G401 (cell line): ENCODE results near the gene FBRSL1. TPM values are rescaled to one million over a fixed set of nuclear protein-coding genes. Genes with fewer than 3 reads are reported as not detected.
A peak's percentile ranks its signal among the peaks of the same experiment; 100 is the strongest.

ENCODE experiments used
- DNase-seq: peaks from one replicate; pipeline ENCODE4 v3.0.0-alpha.2; 2015; ENCODE audit warnings: low spot score
- in situ Hi-C: cut with HindIII; loops from 2 replicates; pipeline ENCODE4 v1.10.0; 2016; ENCODE audit warnings: low sequenced_read_pairs, mixed read lengths
- total RNA-seq: library from RNA; depleted of rRNA; stranded (reverse); fragments of >200 nt; shearing (Covaris generic); gene quantifications from 2 replicates; pipeline ENCODE4 v1.2.3, GENCODE V29; 2014

The FBRSL1 gene
- total RNA-seq, 1 experiment from 2014 or later: 9.5 TPM

GRCh38 chr12:132479938-132480622, 9.9 kb upstream of the FBRSL1 start:
- DNase-seq: no peak
- in situ Hi-C loops: no loop called here

- in situ Hi-C loops: no loop called here
- DNase-seq: no peak
Observed at GRCh38 chr12:132480623-132481132, 9.3 kb upstream of the FBRSL1 start.

- in situ Hi-C loops: no loop called here
- DNase-seq: no peak
Observed at GRCh38 chr12:132481345-132481744, 8.6 kb upstream of the FBRSL1 start.

- DNase-seq: no peak
- in situ Hi-C loops: no loop called here
Observed at GRCh38 chr12:132481771-132482745, 7.9 kb upstream of the FBRSL1 start.

- in situ Hi-C loops: no loop called here
- DNase-seq: no peak
Observed at GRCh38 chr12:132482771-132483170, 7.2 kb upstream of the FBRSL1 start.

GRCh38 chr12:132483208-132483607, 6.7 kb upstream of the FBRSL1 start:
- no peak for DNase-seq
- in situ Hi-C loops: no loop called here

- no peak for DNase-seq
- in situ Hi-C loops: no loop called here
Observed at GRCh38 chr12:132483612-132484011, 6.3 kb upstream of the FBRSL1 start.

- no peak for DNase-seq
- in situ Hi-C loops: no loop called here
Observed at GRCh38 chr12:132484183-132484890, 5.6 kb upstream of the FBRSL1 start.

GRCh38 chr12:132484891-132485441, 5.0 kb upstream of the FBRSL1 start:
- peak; percentile 71 for DNase-seq
- in situ Hi-C loops: no loop called here

GRCh38 chr12:132485619-132486018, 4.3 kb upstream of the FBRSL1 start:
- in situ Hi-C loops: no loop called here
- no peak for DNase-seq

- in situ Hi-C loops: no loop called here
- no peak for DNase-seq
Observed at GRCh38 chr12:132486168-132486567, 3.8 kb upstream of the FBRSL1 start.

GRCh38 chr12:132486576-132486975, 3.4 kb upstream of the FBRSL1 start:
- in situ Hi-C loops: no loop called here

GRCh38 chr12:132487311-132487741, 2.6 kb upstream of the FBRSL1 start:
- no peak for DNase-seq
- in situ Hi-C loops: no loop called here

More at GRCh38 chr12:132486576-132486975, 3.4 kb upstream of the FBRSL1 start:
- DNase-seq: no peak

GRCh38 chr12:132488127-132489077, 1.5 kb upstream of the FBRSL1 start:
- no peak for DNase-seq

GRCh38 chr12:132489078-132489601, 811 bp upstream of the FBRSL1 start:
- in situ Hi-C loops: no loop called here

More at GRCh38 chr12:132488127-132489077, 1.5 kb upstream of the FBRSL1 start:
- in situ Hi-C loops: no loop called here

GRCh38 chr12:132490422-132491137, 629 bp downstream of the FBRSL1 start:
- in situ Hi-C loops: no loop called here
- DNase-seq: no peak

More at GRCh38 chr12:132489078-132489601, 811 bp upstream of the FBRSL1 start:
- no peak for DNase-seq

GRCh38 chr12:132491138-132491663, 1.2 kb downstream of the FBRSL1 start:
- DNase-seq: peak; percentile 20
- in situ Hi-C loops: no loop called here
